Endothelial cell (in vitro differentiated cells): ENCODE results near the gene ZBTB4. TPM values are rescaled to one million over a fixed set of nuclear protein-coding genes. Genes with fewer than 3 reads are reported as not detected.

Experiments used
- DNase-seq: peaks from one replicate; pipeline ENCODE4 v3.0.0; 2021; ENCODE audit warnings: low spot score
- H3K27ac Mint-ChIP-seq: one replicate; pipeline ENCODE4 v1.8.0; 2021; ENCODE audit warnings: mixed read lengths, inconsistent platforms; ENCODE audit not compliant: unreplicated experiment
- H3K27me3 Mint-ChIP-seq: one replicate; pipeline ENCODE4 v1.8.0; 2021; ENCODE audit warnings: mild to moderate bottlenecking, moderate library complexity, mixed read lengths, inconsistent platforms; ENCODE audit not compliant: unreplicated experiment
- H3K36me3 Mint-ChIP-seq: one replicate; pipeline ENCODE4 v1.8.0; 2021; ENCODE audit warnings: mild to moderate bottlenecking, low read depth, mixed read lengths, inconsistent platforms; ENCODE audit not compliant: unreplicated experiment
- H3K4me1 Mint-ChIP-seq: one replicate; pipeline ENCODE4 v1.8.0; 2021; ENCODE audit warnings: mild to moderate bottlenecking, mixed read lengths, inconsistent platforms; ENCODE audit not compliant: unreplicated experiment
- H3K4me3 Mint-ChIP-seq: one replicate; pipeline ENCODE4 v1.8.0; 2021; ENCODE audit warnings: mild to moderate bottlenecking, mixed read lengths, inconsistent platforms; ENCODE audit not compliant: unreplicated experiment
- H3K9me3 Mint-ChIP-seq: one replicate; pipeline ENCODE4 v1.8.0; 2021; ENCODE audit warnings: mixed read lengths, inconsistent platforms; ENCODE audit not compliant: unreplicated experiment
- total RNA-seq: library from RNA; stranded (reverse); fragmentation: NEBNext Ultra II Directional; extraction: Animal tissue kit (Norgen Biotek cat#: 25700); gene quantifications from one replicate; pipeline ENCODE4 v1.2.1, GENCODE V29; 2021; ENCODE audit not compliant: unreplicated experiment
- TF ChIP-seq, protein P1 (sequence below): fragments of 200-600 bp; sonication (generic); IDR thresholded peaks from one replicate; pipeline ENCODE4 v1.5.0; 2021; ENCODE audit warnings: antibody characterized with exemption; ENCODE audit not compliant: unreplicated experiment

ZBTB4 gene
- total RNA-seq, 1 donor from 2014 or later: 21.5 TPM

DNA sequence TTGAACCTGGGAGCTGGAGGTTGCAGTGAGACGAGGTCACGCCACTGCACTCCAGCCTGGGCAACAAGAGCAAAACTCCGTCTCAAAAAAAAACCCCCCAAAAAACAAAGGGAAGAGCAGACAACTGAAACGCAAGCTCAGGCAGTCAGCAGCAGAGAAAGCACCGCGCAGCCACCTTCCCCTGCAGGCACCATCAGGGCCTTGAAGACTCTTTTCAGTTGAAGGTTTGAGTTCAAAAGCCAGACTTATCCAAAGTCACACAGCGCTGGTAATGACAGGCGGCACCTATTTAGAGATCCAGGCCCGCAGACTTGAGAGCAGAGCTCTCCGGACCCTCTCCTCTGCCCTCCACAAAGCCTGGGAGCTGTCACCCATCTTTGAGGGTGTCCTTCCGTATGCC, 11.1 kb downstream of the ZBTB4 start:
- TF ChIP-seq, protein P1, sequence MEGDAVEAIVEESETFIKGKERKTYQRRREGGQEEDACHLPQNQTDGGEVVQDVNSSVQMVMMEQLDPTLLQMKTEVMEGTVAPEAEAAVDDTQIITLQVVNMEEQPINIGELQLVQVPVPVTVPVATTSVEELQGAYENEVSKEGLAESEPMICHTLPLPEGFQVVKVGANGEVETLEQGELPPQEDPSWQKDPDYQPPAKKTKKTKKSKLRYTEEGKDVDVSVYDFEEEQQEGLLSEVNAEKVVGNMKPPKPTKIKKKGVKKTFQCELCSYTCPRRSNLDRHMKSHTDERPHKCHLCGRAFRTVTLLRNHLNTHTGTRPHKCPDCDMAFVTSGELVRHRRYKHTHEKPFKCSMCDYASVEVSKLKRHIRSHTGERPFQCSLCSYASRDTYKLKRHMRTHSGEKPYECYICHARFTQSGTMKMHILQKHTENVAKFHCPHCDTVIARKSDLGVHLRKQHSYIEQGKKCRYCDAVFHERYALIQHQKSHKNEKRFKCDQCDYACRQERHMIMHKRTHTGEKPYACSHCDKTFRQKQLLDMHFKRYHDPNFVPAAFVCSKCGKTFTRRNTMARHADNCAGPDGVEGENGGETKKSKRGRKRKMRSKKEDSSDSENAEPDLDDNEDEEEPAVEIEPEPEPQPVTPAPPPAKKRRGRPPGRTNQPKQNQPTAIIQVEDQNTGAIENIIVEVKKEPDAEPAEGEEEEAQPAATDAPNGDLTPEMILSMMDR: no peak
- no peak overlapping the region for H3K27ac Mint-ChIP-seq
- no peaks in the 10 kb centered on the region for H3K36me3 Mint-ChIP-seq
- peaks cover 5% of the 10 kb centered on the region for H3K4me1 Mint-ChIP-seq
- H3K27me3 Mint-ChIP-seq: peaks cover 7% of the 10 kb centered on the region
- DNase-seq: no peak
- H3K4me3 Mint-ChIP-seq: no peak overlapping the region
- no peaks in the 10 kb centered on the region for H3K9me3 Mint-ChIP-seq

DNA sequence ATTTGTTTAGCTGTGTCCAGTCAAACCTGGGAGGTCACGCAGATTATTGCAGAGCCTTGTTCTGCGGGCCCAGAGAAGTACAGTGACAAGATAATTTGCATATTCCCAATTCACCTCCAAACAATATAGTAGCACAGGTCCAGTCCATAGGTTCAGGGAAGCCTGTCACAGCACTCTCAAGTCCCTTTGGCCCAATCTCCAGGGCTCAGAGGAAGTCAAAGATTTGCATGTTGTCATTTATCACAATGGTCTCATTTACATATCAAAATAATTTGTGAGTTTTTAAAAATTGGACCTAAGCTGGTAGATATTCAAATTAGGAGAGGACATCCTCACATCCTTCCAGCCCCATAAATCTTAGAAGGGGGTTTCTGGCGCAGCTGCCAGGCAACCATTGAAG, 11.9 kb downstream of the ZBTB4 start:
- Mint-ChIP-seq H3K27ac (no peak overlapping the region), H3K4me1 (peaks cover 5% of the 10 kb centered on the region), H3K4me3 (no peak overlapping the region), H3K36me3 (no peaks in the 10 kb centered on the region), H3K27me3 (peaks cover 7% of the 10 kb centered on the region), H3K9me3 (no peaks in the 10 kb centered on the region)
- DNase-seq: no peak
- TF ChIP-seq, protein P1: no peak

DNA sequence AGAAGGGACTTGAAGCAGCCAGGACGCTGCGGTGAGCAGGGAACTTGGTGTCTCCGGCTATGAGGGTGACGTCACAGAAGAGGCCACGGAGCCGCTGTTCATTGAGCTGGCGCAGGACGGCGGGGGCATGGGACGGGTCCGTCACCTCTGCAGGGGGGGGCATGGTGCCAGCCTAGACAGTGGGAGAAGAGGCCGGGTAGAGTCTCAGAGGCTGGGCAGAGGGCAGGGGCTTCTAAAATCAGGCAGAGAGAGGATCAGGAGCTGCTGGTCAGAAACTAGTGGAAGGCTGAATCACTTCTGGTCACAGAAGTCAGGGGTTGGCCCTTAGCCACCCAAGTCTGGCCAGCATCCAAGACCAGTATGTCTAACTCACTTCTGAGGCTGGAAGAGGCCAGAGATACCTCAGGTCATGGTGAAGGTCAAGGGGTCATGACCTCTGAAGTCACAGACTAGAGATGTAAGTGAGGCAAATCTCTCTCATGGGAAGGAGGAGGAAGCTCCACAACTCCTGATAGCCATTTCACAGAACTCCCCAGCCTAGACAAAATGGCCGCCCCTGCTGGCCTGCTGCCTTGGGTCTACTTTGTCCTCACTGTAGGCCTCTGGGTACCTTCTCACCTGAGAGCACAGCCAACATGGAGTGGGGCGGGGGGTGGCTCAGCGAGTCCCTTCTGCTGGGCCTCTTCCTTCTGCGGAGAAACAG, 12.6 kb downstream of the ZBTB4 start:
- TF ChIP-seq, protein P1: no peak
- H3K27me3 Mint-ChIP-seq: peaks cover 7% of the 10 kb centered on the region
- H3K4me1 Mint-ChIP-seq: peaks cover 5% of the 10 kb centered on the region
- no peaks in the 10 kb centered on the region for H3K36me3 Mint-ChIP-seq
- no peak overlapping the region for H3K4me3 Mint-ChIP-seq
- no peak overlapping the region for H3K27ac Mint-ChIP-seq
- H3K9me3 Mint-ChIP-seq: no peaks in the 10 kb centered on the region
- DNase-seq: no peak

DNA sequence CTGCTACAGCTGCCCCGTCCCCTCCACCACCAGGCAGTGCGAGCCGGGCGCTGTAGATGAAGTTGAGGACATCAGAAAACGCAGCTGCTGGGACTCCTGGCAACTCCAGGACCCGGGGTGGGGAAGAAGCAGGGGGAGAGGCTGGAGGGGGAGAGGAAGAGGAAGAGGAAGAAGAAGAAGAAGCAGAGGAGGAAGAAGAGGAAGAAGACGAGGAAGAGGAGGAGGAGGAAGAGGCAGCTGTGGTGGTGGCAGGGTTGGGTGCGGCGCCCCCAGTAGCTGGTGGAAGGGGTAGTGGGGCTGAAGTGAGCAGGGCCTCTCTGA, 13.2 kb downstream of the ZBTB4 start:
- peaks cover 8% of the 10 kb centered on the region for H3K27me3 Mint-ChIP-seq
- H3K36me3 Mint-ChIP-seq: peaks cover 2% of the 10 kb centered on the region
- no peak overlapping the region for H3K4me3 Mint-ChIP-seq
- TF ChIP-seq, protein P1: no peak
- DNase-seq: no peak
- no peak overlapping the region for H3K27ac Mint-ChIP-seq
- H3K4me1 Mint-ChIP-seq: peaks cover 5% of the 10 kb centered on the region
- H3K9me3 Mint-ChIP-seq: no peaks in the 10 kb centered on the region

DNA sequence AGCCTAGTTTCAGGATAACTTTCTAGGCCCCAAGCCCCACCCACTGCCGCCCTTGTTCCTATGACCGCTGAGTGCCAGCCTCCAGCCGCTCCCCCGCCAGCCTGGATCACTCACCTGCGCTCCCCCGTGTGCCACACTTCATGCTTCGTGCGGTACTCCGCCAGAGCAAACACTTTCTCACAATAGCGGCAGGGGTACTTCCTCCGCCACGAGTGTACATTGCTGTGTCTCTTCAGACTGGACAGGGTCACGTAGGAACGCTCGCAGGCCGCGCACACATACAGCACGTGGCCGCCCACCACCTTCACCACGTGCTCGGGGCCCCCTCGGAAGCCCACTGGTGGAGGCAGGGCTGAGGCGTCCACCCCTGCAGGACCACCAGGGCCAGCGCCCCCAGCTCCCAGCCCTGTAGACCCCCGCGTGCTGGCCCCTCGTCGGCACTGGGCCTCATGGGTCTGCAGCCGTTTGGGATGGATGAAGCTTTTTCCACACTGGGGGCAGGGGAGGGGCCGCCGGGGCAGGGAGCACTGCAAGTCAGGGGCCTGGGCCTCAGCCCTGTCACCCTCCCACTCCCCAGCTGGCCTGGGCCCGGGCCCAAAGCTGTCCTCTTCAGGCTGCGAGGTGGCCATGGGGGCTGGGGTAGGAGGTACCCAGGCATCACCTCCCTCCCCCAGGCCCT, 13.7 kb downstream of the ZBTB4 start:
- no peak overlapping the region for H3K4me3 Mint-ChIP-seq
- peaks cover 5% of the 10 kb centered on the region for H3K4me1 Mint-ChIP-seq
- TF ChIP-seq, protein P1: no peak
- H3K27me3 Mint-ChIP-seq: peaks cover 11% of the 10 kb centered on the region
- no peak overlapping the region for H3K27ac Mint-ChIP-seq
- peaks cover 5% of the 10 kb centered on the region for H3K36me3 Mint-ChIP-seq
- no peak for DNase-seq
- H3K9me3 Mint-ChIP-seq: no peaks in the 10 kb centered on the region
